Heart right ventricle (tissue), 16 donors: Measurements from ENCODE around the gene CCDC127. TPM values are rescaled to one million over a fixed set of nuclear protein-coding genes. Genes with fewer than 3 reads are reported as not detected.

Source experiments
- ATAC-seq, 8 donors: fragments of 200-7000 bp; cut with Tn5 transposase; one replicate each; pipeline ENCODE4 v1.9.1; 2020; ENCODE audit warnings: mild to moderate bottlenecking in 8 of 8, moderate library complexity in 8 of 8, moderate number of reproducible peaks in 1 of 8
- DNase-seq, 2 donors: peaks; one replicate each; pipeline ENCODE4 v3.0.0-alpha.2; 2020
- H3K27ac ChIP-seq, 10 donors: fragments of 200-600 bp; sonication (generic) in 2 of 10; one replicate each; pipeline versions ENCODE4 v1.5.0 to v1.8.0; 2020 to 2022; ENCODE audit warnings: mild to moderate bottlenecking in 3 of 10
- H3K27me3 ChIP-seq, 7 donors: fragments of 200-600 bp; one replicate each; pipeline ENCODE4 v1.8.0; 2021 to 2022; ENCODE audit warnings: mild to moderate bottlenecking in 2 of 7
- H3K36me3 ChIP-seq, 9 donors: fragments of 200-600 bp; sonication (generic) in 1 of 9; one replicate each; pipeline versions ENCODE4 v1.5.0 to v1.8.0; 2020 to 2022; ENCODE audit warnings: mild to moderate bottlenecking in 2 of 9
- H3K4me1 ChIP-seq, 9 donors: fragments of 200-600 bp; sonication (generic) in 1 of 9; one replicate each; pipeline versions ENCODE4 v1.5.0 to v1.8.0; 2020 to 2022; ENCODE audit warnings: mild to moderate bottlenecking in 4 of 9
- H3K4me3 ChIP-seq, 10 donors: fragments of 200-600 bp; sonication (generic) in 2 of 10; one replicate each; pipeline versions ENCODE4 v1.5.0 to v1.8.0; 2020 to 2022; ENCODE audit warnings: mild to moderate bottlenecking in 7 of 10, moderate library complexity in 2 of 10
- H3K9me3 ChIP-seq, 11 donors: fragments of 200-600 bp in 10 of 11; sonication (generic) in 2 of 11; one replicate each; pipeline versions ENCODE4 v1.5.0 to v1.8.0; 2013 to 2022; ENCODE audit warnings: mild to moderate bottlenecking in 2 of 11, control low read depth in 1 of 11, moderate library complexity in 1 of 11
- CTCF ChIP-seq, 9 donors: fragments of 200-600 bp; sonication (generic) in 2 of 9; IDR thresholded peaks; one replicate each; pipeline versions ENCODE4 v1.5.0 to v1.8.0; 2021 to 2022; ENCODE audit warnings: antibody characterized with exemption in 9 of 9, mild to moderate bottlenecking in 5 of 9, moderate library complexity in 1 of 9
- WGBS, 2 donors: extraction: QIAGEN DNeasy Blood & Tissue Kit; methylation state at CpG; one replicate each; pipeline ENCODE4 v1.1.7; 2013; ENCODE audit warnings: inconsistent platforms in 1 of 2; 5-methylcytosine and 5-hydroxymethylcytosine counted together
- intact Hi-C, 10 donors: fragments of 100-400 bp; cut with DNase I; formaldehyde crosslinking; loops; one replicate each; pipeline versions ENCODE4 v1.11.1 to v1.14.2; 2022
- polyA plus RNA-seq, 2 donors: library from polyadenylated mRNA; stranded (reverse); fragments of 200-250 nt; gene quantifications; one replicate each; pipeline ENCODE4 v1.2.3, GENCODE V29; 2013
- total RNA-seq, 10 donors: library from RNA; stranded (reverse); fragmentation: NEBNext Ultra II Directional in 3 of 10; extraction: Animal tissue kit (Norgen Biotek cat#: 25700) in 3 of 10; gene quantifications; one replicate each; pipeline versions ENCODE4 v1.2.1 to v1.2.4, GENCODE V29; 2021 to 2023
- donor health status: Arrhythmogenic right ventricular cardiomyopathy.
- donor health status: ischemic (EF 13 %, LVEDD 7.1; RV severe dilation, severe dysfunction).
- donor health status: healthy with polysubstance abuse.
- donor health status: DM: no; HTN: yes; CAD: no.
- donor health status: DM: no; HTN: no; CAD: no.
- donor health status: ischemic (EF 25% LVEDD 6.9; RV normal size, moderate dysfunction).
- donor health status: ischemic (EF 25% LVEDD 5.7; RV mildly dilated, moderate dysfunction).
- donor health status: healthy.
- donor health status: DM: yes; HTN: yes; CAD: no.
- donor health status: Ischemic cardiomyopathy.
- donor health status: ischemic (EF 35%, LVEDD 5.7; RV mildly dilated, moderate dysfunction).
- donor health status: nonischemic (EF 11% LVEDD 7.7; RV severe dilation, severe dysfunction).
- donor health status: DM: yes; HTN: yes; CAD: no.
- donor health status: PGD.
- donor health status: ischemic (EF 29% LVEDD 5.4; RV normal size, mild dysfunction).
- donor health status: nonischemic (EF 23%, LVEDD 6.1; RV moderate dilation, normal function).

The CCDC127 gene
- total and polyA plus RNA-seq, 12 donors: 3.8 to 10.4 (median 7.5) TPM

DNA sequence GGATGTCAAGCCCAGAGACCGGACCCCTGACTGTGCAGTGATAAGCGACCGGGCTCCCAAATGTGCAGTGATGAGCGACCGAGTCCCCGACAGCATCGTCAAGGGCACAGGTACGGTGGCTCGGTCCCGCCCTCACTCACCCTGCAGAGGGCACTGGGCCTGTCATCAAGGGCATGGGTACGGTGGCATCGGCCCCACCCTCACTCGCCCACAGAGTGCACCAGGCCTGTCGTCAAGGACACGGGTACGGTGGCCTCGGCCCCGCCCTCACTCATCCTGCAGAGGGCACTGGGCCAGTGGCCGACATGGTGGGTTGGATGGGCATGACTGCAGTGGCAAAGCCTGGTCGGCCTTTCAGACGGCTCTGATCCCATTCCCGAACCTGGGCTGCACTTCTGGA is 36.4 kb downstream of the CCDC127 start:
- H3K4me3 ChIP-seq: no peak overlapping the region
- DNase-seq: no peak
- no peak for TF ChIP-seq CTCF (IDR thresholded peaks at IDR 0.05)
- peaks cover 0 to 7% (median 0%) of the 10 kb centered on the region in 9 donors for H3K4me1 ChIP-seq
- peak in 1 of 8 donors; percentile 39 for ATAC-seq
- no peaks in the 10 kb centered on the region for H3K36me3 ChIP-seq
- peaks cover 0 to 3% (median 0%) of the 10 kb centered on the region in 7 donors for H3K27me3 ChIP-seq
- WGBS, 2 donors: 88 to 93% methylated on average over 22 of the region's 22 CpGs
- H3K9me3 ChIP-seq: no peaks in the 10 kb centered on the region
- intact Hi-C loops: no loop called here
- H3K27ac ChIP-seq: no peak overlapping the region

DNA sequence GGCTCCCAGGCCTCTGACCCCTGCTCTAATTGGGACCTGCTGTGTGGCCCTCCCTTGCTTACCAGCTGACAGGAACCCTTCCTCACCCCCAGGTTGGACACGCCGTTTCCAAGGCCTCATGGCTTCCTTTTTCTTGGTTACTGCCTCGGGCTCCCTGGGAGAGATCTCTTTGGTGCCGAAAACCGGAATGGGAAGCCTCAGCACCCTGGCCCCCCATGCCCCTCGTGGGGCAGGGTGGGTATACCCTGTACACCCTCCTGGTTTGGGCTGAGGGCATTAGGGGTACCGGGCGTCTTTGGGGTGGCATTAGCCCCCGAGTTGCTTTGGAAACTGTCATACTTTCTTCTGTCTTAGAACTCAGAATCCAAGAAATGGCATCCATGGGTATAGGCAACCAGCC is 36.8 kb downstream of the CCDC127 start:
- H3K9me3 ChIP-seq: no peaks in the 10 kb centered on the region
- no peak for DNase-seq
- no peak overlapping the region for H3K27ac ChIP-seq
- no peak for ATAC-seq
- WGBS, 2 donors: 89 to 91% methylated on average over 9 of the region's 9 CpGs
- no peaks in the 10 kb centered on the region for H3K36me3 ChIP-seq
- no peak overlapping the region for H3K4me3 ChIP-seq
- H3K27me3 ChIP-seq: no peaks in the 10 kb centered on the region
- peaks cover 0 to 7% (median 0%) of the 10 kb centered on the region in 9 donors for H3K4me1 ChIP-seq
- no peak for TF ChIP-seq CTCF (IDR thresholded peaks at IDR 0.05)
- intact Hi-C loops: no loop called here

DNA sequence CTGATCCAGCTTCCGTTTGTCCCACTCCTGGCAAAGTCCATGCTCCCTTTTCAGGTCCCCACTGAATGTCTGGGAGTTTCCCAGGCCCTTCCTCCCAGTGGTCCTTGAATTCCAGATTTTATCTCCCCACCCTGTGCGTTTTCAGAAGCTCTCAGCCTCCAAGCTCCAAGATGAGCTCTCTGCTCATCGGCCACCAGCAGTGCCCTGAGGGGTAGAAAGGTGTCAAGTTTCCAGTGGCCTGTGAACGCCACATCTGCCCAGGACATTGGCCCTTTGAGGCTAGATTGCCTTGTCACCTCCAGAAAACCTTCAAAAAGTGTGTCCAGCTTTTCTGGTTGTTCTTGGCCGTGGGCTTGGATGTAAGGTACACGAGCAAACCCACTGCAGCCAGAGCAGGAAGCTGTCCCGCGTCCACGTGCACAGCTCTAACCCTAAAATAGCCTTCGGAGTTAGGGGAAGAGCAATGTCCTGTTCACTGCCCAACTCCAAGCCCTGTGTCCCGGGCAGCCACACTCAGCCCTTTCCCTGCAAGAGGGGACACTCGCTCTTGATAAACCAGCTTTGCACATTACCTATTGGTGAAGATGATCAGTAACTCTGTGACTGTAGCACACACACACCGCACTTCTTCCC is 37.6 kb downstream of the CCDC127 start:
- Histone ChIP-seq H3K27ac (no peak overlapping the region), H3K36me3 (no peaks in the 10 kb centered on the region), H3K27me3 (no peaks in the 10 kb centered on the region), H3K9me3 (no peaks in the 10 kb centered on the region), H3K4me1 (peaks cover 0 to 7% (median 0%) of the 10 kb centered on the region in 9 donors), H3K4me3 (no peak overlapping the region)
- WGBS, 2 donors: 47% methylated on average over 13 of the region's 13 CpGs
- TF ChIP-seq CTCF (IDR thresholded peaks at IDR 0.05): no peak
- intact Hi-C loops: no loop called here
- DNase-seq (no peak), ATAC-seq (peak in 3 of 8 donors; percentile 51 to 65 (median 56))

DNA sequence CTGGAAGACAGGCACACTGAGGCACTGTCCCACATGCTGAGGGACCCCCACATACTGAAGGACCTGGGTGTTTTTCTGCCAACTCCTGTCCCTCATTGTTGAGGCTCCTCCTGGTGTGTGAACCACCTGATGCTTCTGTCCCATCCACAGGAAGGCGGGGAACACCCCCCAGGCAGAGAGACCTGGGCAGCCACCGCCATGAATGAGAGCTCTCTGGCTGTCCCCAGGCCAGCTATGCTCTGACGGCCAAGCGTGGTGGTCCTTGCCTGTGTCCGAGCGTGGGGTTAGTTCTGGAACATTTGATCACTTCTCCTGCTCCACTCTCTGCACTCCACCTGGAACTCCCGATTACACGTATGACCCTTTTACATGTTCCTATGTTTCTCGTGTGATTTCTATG is 38.6 kb downstream of the CCDC127 start:
- ATAC-seq: no peak
- no peaks in the 10 kb centered on the region for H3K36me3 ChIP-seq
- WGBS, 2 donors: 87 to 99% methylated on average over 9 of the region's 9 CpGs
- TF ChIP-seq CTCF (IDR thresholded peaks at IDR 0.05): no peak
- H3K9me3 ChIP-seq: no peaks in the 10 kb centered on the region
- H3K4me1 ChIP-seq: peaks cover 0 to 7% (median 0%) of the 10 kb centered on the region in 9 donors
- H3K27ac ChIP-seq: no peak overlapping the region
- H3K27me3 ChIP-seq: no peaks in the 10 kb centered on the region
- DNase-seq: no peak
- intact Hi-C loops: no loop called here
- no peak overlapping the region for H3K4me3 ChIP-seq
